B cell (primary cell): ENCODE results near the gene WDR46. TPM values are rescaled to one million over a fixed set of nuclear protein-coding genes. Genes with fewer than 3 reads are reported as not detected.

Experiments used
- ATAC-seq: fragments of 200-7000 bp; cut with Tn5 transposase; one replicate; pipeline ENCODE4 v1.10.0; 2021; ENCODE audit warnings: low read depth, mild to moderate bottlenecking, moderate number of reproducible peaks, moderate library complexity
- CTCF ChIA-PET: fragments of 350-600 bp; sonication (Branson Sonifier 250); formaldehyde crosslinking; loops from one replicate; lab custom pipeline; 2021; ENCODE audit warnings: antibody characterized with exemption, inconsistent platforms; lab: Charles Lee
- POLR2A ChIA-PET: fragments of 350-600 bp; sonication (Branson Sonifier 250); formaldehyde crosslinking; loops from one replicate; lab custom pipeline; 2021; ENCODE audit warnings: antibody characterized with exemption; lab: Charles Lee
- DNase-seq: peaks from one replicate; pipeline ENCODE4 v3.0.0; 2013
- H2AFZ ChIP-seq: 2 replicates; pipeline ENCODE4 v1.6.1; 2012; ENCODE audit warnings: mild to moderate bottlenecking, low read depth, low read length; ENCODE audit not compliant: insufficient read depth, poor library complexity, severe bottlenecking
- H3K27ac ChIP-seq, 2 donors: 1 replicate in 1 of 2; 2 replicates in 1 of 2; pipeline ENCODE4 v1.5.1; 2012 to 2013; ENCODE audit warnings: low read length in 2 of 2, mild to moderate bottlenecking in 2 of 2, moderate library complexity in 1 of 2
- H3K27me3 ChIP-seq, 4 experiments: fragments of 200-600 bp in 1 of 4; sonication (generic) in 1 of 4; replicated peaks in 1 of 4; 1 replicate in 2 of 4; 2 replicates in 2 of 4; pipeline versions ENCODE4 v1.6.1 to v1.7.0; 2013 to 2016; ENCODE audit warnings: low read length in 3 of 4, mild to moderate bottlenecking in 2 of 4, mixed read lengths in 1 of 4, moderate library complexity in 1 of 4; ENCODE audit not compliant: insufficient read depth in 4 of 4, control insufficient read depth in 3 of 4; ENCODE audit errors: control extremely low read depth in 1 of 4
- H3K36me3 ChIP-seq, 2 experiments: replicated peaks in 1 of 2; 1 replicate in 1 of 2; 2 replicates in 1 of 2; pipeline versions ENCODE4 v1.6.1 to v1.7.1; 2013; ENCODE audit warnings: low read length in 1 of 2; ENCODE audit not compliant: insufficient read depth in 2 of 2, control insufficient read depth in 1 of 2; ENCODE audit errors: control extremely low read depth in 1 of 2, extremely low read depth in 1 of 2
- H3K4me1 ChIP-seq, 2 donors: fragments of 200-600 bp in 1 of 2; sonication (generic) in 1 of 2; 1 replicate in 1 of 2; 2 replicates in 1 of 2; pipeline versions ENCODE4 v1.5.1 to v1.6.1; 2013 to 2017; ENCODE audit warnings: low read length in 2 of 2; ENCODE audit not compliant: control insufficient read depth in 2 of 2, insufficient read depth in 2 of 2
- H3K4me2 ChIP-seq: replicated peaks from 2 replicates; pipeline ENCODE3; 2012; ENCODE audit warnings: mild to moderate bottlenecking, low read depth, low read length; ENCODE audit not compliant: poor library complexity, severe bottlenecking
- H3K4me3 ChIP-seq, 5 experiments: fragments of 200-600 bp in 1 of 5; sonication (generic) in 1 of 5; 1 replicate in 3 of 5; 2 replicates in 2 of 5; pipeline versions ENCODE4 v1.5.1 to v1.7.0; 2011 to 2016; ENCODE audit warnings: low read length in 4 of 5, mild to moderate bottlenecking in 4 of 5, low read depth in 2 of 5, control low read depth in 1 of 5, moderate library complexity in 1 of 5; ENCODE audit not compliant: insufficient read depth in 1 of 5; ENCODE audit errors: control extremely low read depth in 1 of 5, extremely low read depth in 1 of 5
- H3K79me2 ChIP-seq: fragments of 200-600 bp; sonication (generic); one replicate; pipeline ENCODE4 v1.6.0; 2016; ENCODE audit warnings: low read length; ENCODE audit not compliant: control insufficient read depth, insufficient read depth
- H3K9ac ChIP-seq: fragments of 200-600 bp; sonication (generic); 2 replicates; pipeline ENCODE4 v1.6.1; 2017; ENCODE audit warnings: mild to moderate bottlenecking, low read length, moderate library complexity
- H3K9me3 ChIP-seq, 3 donors: one replicate each; pipeline versions ENCODE4 v1.6.1 to v1.7.1; 2013; ENCODE audit warnings: low read length in 2 of 3; ENCODE audit not compliant: control insufficient read depth in 2 of 3, insufficient read depth in 1 of 3; ENCODE audit errors: control extremely low read depth in 1 of 3
- H4K20me1 ChIP-seq: 2 replicates; pipeline ENCODE4 v1.6.0; 2012; ENCODE audit warnings: mild to moderate bottlenecking, low read length; ENCODE audit not compliant: insufficient read depth, control insufficient read depth, poor library complexity, severe bottlenecking
- H3K27ac Mint-ChIP-seq: one replicate; pipeline ENCODE4 v1.8.0; 2021; ENCODE audit warnings: mixed read lengths
- H3K27me3 Mint-ChIP-seq: one replicate; pipeline ENCODE4 v1.8.0; 2021; ENCODE audit warnings: mixed read lengths
- H3K4me1 Mint-ChIP-seq: one replicate; pipeline ENCODE4 v1.8.0; 2021; ENCODE audit warnings: mixed read lengths
- H3K4me3 Mint-ChIP-seq: one replicate; pipeline ENCODE4 v1.8.0; 2021; ENCODE audit warnings: mixed read lengths
- H3K9me3 Mint-ChIP-seq: one replicate; pipeline ENCODE4 v1.8.0; 2022; ENCODE audit warnings: mixed read lengths; ENCODE audit not compliant: insufficient read depth
- EZH2 ChIP-seq: IDR thresholded peaks from 2 replicates; pipeline ENCODE4 v1.6.1; 2012; ENCODE audit warnings: borderline replicate concordance, low read depth, mild to moderate bottlenecking, moderate library complexity, low read length; ENCODE audit not compliant: insufficient read depth, poor library complexity, severe bottlenecking
- WGBS: methylation state at CpG from one replicate; pipeline ENCODE4 v1.1.5; 2013; ENCODE audit warnings: missing lambda C conversion rate; ENCODE audit not compliant: insufficient coverage; 5-methylcytosine and 5-hydroxymethylcytosine counted together
- intact Hi-C: fragments of 100-400 bp; cut with micrococcal nuclease; formaldehyde crosslinking; loops from one replicate; pipeline ENCODE4 v1.10.0; 2022
- polyA plus RNA-seq: library from polyadenylated mRNA; depleted of rRNA; stranded (reverse); fragments of >200 nt; gene quantifications from 2 replicates; pipeline ENCODE4 v1.2.3, GENCODE V29; 2012
- total RNA-seq, 2 donors: library from RNA; stranded (reverse); fragments of 120-200 nt in 1 of 2; gene quantifications; 1 replicate in 1 of 2; 2 replicates in 1 of 2; pipeline versions ENCODE4 v1.2.3 to v1.2.4, GENCODE V29; 2013 to 2022
- TF ChIP-seq, protein P1 (sequence below): fragments of 200-600 bp; IDR thresholded peaks from one replicate; pipeline ENCODE4 v1.8.0; 2022; ENCODE audit warnings: antibody characterized with exemption, mild to moderate bottlenecking

The WDR46 gene
- total and polyA plus RNA-seq, 2 donors (not counting 1 experiment from before 2014, with no cell fraction given) = 60.1 to 77.2 TPM

DNA sequence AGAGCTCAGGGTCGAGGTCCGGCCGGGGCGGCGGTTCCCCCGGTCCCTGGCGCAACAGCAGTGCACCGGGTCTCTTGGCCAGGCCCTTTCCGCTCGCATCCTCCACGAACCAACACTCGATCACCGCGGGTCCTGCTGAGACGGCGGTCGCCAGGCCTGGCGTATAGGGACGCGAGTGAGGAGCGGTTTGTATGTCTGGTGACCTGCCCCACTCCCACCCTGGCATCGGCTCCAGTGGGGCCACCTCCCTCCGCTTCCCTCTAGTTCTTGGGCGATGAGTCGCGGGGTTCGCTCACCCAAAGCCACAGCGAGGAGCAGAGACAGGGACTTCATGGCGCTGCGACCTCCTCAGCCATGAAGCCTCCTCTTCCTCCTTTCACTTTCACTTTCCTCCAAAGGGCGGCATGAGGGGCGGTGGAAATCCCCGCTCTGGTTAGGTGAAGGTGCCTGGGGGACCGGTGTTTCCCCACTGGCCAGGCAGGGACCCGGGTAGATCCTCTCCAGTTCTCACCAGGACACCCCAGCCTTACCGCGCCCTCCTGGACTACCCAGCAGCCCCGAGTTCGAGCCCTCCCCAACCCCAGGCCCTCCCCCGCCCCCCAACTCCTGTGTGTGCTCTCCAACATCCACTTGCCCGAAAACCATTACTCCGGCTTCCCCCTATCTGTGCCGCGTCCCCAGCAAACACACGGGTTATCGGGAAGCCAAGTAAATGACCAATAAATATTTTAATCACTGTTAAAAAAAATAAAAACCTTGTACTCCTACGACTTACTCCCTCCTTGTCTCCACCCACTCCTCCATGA, 24.9 kb upstream of the WDR46 start, which contains the start of gene TAPBP:
Gene TAPBP (minus strand): TSS at position 370 of the 806 bp plus-strand sequence. CDS start 37 bp downstream, at position 333.
- ATAC-seq (peak; percentile 54), DNase-seq (peak; percentile 97)
- TF ChIP-seq EZH2 = no peak
- TF ChIP-seq, protein P1, sequence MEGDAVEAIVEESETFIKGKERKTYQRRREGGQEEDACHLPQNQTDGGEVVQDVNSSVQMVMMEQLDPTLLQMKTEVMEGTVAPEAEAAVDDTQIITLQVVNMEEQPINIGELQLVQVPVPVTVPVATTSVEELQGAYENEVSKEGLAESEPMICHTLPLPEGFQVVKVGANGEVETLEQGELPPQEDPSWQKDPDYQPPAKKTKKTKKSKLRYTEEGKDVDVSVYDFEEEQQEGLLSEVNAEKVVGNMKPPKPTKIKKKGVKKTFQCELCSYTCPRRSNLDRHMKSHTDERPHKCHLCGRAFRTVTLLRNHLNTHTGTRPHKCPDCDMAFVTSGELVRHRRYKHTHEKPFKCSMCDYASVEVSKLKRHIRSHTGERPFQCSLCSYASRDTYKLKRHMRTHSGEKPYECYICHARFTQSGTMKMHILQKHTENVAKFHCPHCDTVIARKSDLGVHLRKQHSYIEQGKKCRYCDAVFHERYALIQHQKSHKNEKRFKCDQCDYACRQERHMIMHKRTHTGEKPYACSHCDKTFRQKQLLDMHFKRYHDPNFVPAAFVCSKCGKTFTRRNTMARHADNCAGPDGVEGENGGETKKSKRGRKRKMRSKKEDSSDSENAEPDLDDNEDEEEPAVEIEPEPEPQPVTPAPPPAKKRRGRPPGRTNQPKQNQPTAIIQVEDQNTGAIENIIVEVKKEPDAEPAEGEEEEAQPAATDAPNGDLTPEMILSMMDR = no peak
- H3K4me3 Mint-ChIP-seq = peak within 1 kb of the TSS; percentile 100
- Histone ChIP-seq H3K79me2 (peaks cover 90% of the 10 kb centered on the region), H3K9ac (peak within 1 kb of the TSS; percentile 100), H3K27me3 (no peaks in the 10 kb centered on the region), H4K20me1 (peaks cover 43% of the 10 kb centered on the region), H3K9me3 (no peaks in the 10 kb centered on the region), H3K4me1 (peaks cover 47 to 69% of the 10 kb centered on the region in 2 donors), H2AFZ (peak within 1 kb of the TSS; percentile 41), H3K27ac (peak within 1 kb of the TSS; percentile 97 to 100), H3K36me3 (peaks cover 0 to 45% of the 10 kb centered on the region in 2 experiments), H3K4me3 (peak within 1 kb of the TSS; percentile 74 to 100 (median 97)), H3K4me2 (peak within 1 kb of the TSS; percentile 99)
- peaks cover 66% of the 10 kb centered on the region for H3K4me1 Mint-ChIP-seq
- ChIA-PET CTCF (interaction anchor here (1.1 to 5.7 kb wide), 8 partner anchors 10 to 476 kb away, joined by 3 to 54 read pairs (median 7); partner anchors contain the start of genes B3GALT4, RGL2 and TAP2), POLR2A (interaction anchor here (0.6 to 4.2 kb wide), 10 partner anchors 13 to 140 kb away, joined by 3 to 40 read pairs (median 6); partner anchors contain the start of genes B3GALT4, CUTA, PFDN6 and RGL2)
- 0% methylated on average over 35 of the region's 47 CpGs for WGBS
- intact Hi-C loops = loop anchor here (1.0 to 5.0 kb wide), 5 partner anchors 10 to 113 kb away; no protein-coding TSS in a partner anchor
- no peaks in the 10 kb centered on the region for H3K9me3 Mint-ChIP-seq
- peak within 1 kb of the TSS; percentile 98 for H3K27ac Mint-ChIP-seq
- H3K27me3 Mint-ChIP-seq = no peaks in the 10 kb centered on the region
